ENCODE results near the gene FAM53B.
A peak's percentile ranks its signal among the peaks of the same experiment; 100 is the strongest.

Gene FAM53B

DNA sequence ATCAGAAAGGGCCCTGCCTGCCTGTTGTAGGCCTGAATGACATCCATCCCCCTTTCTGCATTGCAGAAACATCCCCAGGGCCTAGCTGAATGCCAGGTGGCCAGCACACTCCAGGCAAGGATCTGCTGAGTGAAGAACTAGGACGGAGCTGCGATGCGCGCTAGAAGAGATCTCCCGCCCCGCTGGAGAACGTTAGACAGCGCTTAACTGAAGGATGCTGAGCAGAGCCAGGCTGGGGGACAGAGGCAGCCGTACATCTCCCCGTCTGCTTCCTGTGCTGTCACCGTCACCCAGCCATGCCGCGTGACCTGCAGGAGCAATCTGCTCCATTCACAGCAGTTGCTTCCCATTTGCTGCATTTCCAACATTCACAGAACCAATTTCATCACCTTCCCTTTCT lies 73.3 kb downstream of the FAM53B start:
- Histone ChIP-seq H3K27ac (peak overlapping the region; percentile 92), H3K4me1 (ENCODE audit: control insufficient read depth in 1 of 2, insufficient read depth in 1 of 2, low read depth in 1 of 2, low read length in 1 of 2) (peaks cover 60 to 62% of the 10 kb centered on the region in 2 experiments)

DNA sequence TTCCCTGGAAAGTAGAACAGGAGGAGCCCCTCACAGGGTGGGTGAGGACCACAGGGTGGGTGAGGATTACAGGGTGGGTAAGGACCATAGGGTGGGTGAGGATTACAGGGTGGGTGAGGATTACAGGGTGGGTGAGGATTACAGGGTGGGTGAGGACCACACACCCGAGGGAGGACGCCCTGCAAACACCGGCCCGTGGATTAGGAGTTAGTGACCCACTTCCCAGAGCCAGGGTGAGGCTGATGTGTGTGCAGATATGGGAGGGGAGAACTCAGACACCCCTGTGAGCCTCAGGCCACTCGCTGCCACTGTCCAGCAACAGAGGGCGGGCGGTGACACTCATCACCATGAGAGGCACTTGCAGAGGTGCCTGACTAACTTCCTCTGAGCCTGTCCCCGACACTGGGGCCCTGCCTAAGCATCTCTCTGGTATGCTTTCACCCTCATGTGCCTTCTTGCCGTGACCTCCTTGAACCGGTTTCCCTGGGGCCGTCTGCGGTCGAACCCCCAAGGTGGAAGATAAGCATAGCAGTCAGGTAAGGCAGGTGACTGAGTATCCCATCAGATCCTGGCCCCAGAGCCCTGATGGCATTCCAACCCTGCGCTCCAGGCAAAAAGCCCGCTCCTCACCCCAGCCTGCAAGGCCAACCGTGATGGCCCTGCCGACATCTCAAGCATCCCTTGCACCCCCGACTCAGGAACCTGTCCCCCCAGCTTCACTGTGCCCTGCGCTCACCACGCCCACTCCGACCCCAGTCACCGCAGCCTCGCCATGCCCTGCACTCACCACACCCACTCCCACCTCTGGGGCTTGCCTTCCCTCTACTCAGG lies 74.1 kb downstream of the FAM53B start:
- TF ChIP-seq, protein P1, sequence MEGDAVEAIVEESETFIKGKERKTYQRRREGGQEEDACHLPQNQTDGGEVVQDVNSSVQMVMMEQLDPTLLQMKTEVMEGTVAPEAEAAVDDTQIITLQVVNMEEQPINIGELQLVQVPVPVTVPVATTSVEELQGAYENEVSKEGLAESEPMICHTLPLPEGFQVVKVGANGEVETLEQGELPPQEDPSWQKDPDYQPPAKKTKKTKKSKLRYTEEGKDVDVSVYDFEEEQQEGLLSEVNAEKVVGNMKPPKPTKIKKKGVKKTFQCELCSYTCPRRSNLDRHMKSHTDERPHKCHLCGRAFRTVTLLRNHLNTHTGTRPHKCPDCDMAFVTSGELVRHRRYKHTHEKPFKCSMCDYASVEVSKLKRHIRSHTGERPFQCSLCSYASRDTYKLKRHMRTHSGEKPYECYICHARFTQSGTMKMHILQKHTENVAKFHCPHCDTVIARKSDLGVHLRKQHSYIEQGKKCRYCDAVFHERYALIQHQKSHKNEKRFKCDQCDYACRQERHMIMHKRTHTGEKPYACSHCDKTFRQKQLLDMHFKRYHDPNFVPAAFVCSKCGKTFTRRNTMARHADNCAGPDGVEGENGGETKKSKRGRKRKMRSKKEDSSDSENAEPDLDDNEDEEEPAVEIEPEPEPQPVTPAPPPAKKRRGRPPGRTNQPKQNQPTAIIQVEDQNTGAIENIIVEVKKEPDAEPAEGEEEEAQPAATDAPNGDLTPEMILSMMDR (IDR thresholded peaks at IDR 0.05), result no peak
- peaks cover 8% of the 10 kb centered on the region for H3K36me3 ChIP-seq
- H3K4me1 ChIP-seq (ENCODE audit: control insufficient read depth in 1 of 2, insufficient read depth in 1 of 2, low read depth in 1 of 2, low read length in 1 of 2), result peaks cover 52 to 53% of the 10 kb centered on the region in 2 experiments
- H3K4me3 ChIP-seq (ENCODE audit: low read depth in 1 of 2, low read length in 1 of 2), result peak overlapping the region in 1 of 2 experiments; percentile 52
- H3K9me3 ChIP-seq, result no peaks in the 10 kb centered on the region
- H3K27me3 ChIP-seq, result no peaks in the 10 kb centered on the region
- H3K27ac ChIP-seq, result peak overlapping the region; percentile 92

More for the DNA sequence above, 73.3 kb downstream of the FAM53B start:
- Histone ChIP-seq H3K27me3 (no peaks in the 10 kb centered on the region), H3K36me3 (peaks cover 8% of the 10 kb centered on the region), H3K4me3 (ENCODE audit: low read depth in 1 of 2, low read length in 1 of 2) (peak overlapping the region; percentile 31 to 52), H3K9me3 (no peaks in the 10 kb centered on the region)
- TF ChIP-seq, protein P1 (IDR thresholded peaks at IDR 0.05), result no peak

DNA sequence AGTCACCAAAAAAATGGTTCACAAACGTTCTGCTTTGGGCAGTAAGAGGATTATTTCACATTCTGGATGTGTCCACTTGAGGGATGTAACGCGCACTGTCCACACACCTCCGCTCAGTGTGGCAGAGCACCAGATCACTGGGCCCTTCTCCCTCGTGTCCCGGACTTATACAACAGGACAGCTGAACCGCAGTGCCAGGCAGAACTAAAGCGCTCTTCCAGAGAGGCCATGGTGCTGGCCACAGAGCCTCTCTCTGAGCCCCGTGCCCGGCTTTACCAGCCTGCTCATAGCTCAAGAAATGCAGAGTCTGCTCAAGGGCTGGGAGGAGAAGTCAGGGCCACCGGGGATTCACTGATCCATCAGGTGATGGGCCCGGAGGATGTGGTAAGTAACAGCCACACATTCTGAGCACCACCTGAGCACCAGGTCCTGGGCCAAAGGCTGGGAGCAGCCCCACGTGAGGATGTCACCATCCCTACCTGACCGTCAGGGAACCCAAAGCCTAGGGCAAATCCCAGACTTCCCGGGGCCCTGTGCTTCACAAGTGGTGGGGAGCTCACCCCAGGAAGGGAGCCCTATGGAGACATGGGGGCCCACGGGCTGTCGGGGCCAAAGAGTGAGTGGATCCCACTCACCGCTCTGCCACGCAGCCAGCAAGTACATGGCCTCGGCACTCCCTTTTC lies 74.9 kb downstream of the FAM53B start:
- Histone ChIP-seq H3K4me1 (ENCODE audit: control insufficient read depth in 1 of 2, insufficient read depth in 1 of 2, low read depth in 1 of 2, low read length in 1 of 2) (peaks cover 44 to 46% of the 10 kb centered on the region in 2 experiments), H3K36me3 (peaks cover 8% of the 10 kb centered on the region), H3K27ac (peak overlapping the region; percentile 92), H3K9me3 (no peaks in the 10 kb centered on the region), H3K4me3 (ENCODE audit: low read depth in 1 of 2, low read length in 1 of 2) (no peak overlapping the region), H3K27me3 (no peaks in the 10 kb centered on the region)
- TF ChIP-seq, protein P1 (IDR thresholded peaks at IDR 0.05), result no peak

DNA sequence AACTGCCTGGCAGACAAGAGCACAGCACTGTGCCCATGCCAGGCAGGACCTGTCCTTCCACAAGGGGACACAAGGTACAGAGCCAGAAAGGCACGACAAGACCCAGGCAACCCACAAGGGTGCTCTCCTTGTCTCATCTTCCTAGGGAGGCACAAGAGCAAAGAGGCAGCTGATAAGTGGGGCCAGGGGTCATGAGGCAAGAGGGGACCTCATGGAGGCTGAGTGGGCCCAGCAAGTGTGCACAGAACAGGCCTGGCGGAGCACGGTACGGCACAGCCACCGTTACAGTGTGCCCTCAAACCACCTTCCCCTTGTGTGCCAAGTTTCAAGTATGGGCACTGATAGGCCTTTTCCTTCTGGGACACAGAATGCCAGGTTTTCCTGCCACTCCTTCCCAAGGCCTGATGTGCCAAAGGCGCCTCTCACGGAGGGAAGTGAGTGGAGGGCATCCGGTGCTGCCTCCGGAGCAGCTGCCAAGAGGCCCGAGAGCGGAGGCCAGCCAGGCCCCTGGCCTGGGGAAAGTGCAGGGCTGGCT lies 75.6 kb downstream of the FAM53B start:
- Histone ChIP-seq H3K36me3 (peaks cover 8% of the 10 kb centered on the region), H3K4me3 (ENCODE audit: low read depth in 1 of 2, low read length in 1 of 2) (no peak overlapping the region), H3K27ac (peak overlapping the region; percentile 3), H3K4me1 (ENCODE audit: control insufficient read depth in 1 of 2, insufficient read depth in 1 of 2, low read depth in 1 of 2, low read length in 1 of 2) (peaks cover 37 to 39% of the 10 kb centered on the region in 2 experiments), H3K9me3 (no peaks in the 10 kb centered on the region), H3K27me3 (no peaks in the 10 kb centered on the region)
- TF ChIP-seq, protein P1 (IDR thresholded peaks at IDR 0.05), result no peak

DNA sequence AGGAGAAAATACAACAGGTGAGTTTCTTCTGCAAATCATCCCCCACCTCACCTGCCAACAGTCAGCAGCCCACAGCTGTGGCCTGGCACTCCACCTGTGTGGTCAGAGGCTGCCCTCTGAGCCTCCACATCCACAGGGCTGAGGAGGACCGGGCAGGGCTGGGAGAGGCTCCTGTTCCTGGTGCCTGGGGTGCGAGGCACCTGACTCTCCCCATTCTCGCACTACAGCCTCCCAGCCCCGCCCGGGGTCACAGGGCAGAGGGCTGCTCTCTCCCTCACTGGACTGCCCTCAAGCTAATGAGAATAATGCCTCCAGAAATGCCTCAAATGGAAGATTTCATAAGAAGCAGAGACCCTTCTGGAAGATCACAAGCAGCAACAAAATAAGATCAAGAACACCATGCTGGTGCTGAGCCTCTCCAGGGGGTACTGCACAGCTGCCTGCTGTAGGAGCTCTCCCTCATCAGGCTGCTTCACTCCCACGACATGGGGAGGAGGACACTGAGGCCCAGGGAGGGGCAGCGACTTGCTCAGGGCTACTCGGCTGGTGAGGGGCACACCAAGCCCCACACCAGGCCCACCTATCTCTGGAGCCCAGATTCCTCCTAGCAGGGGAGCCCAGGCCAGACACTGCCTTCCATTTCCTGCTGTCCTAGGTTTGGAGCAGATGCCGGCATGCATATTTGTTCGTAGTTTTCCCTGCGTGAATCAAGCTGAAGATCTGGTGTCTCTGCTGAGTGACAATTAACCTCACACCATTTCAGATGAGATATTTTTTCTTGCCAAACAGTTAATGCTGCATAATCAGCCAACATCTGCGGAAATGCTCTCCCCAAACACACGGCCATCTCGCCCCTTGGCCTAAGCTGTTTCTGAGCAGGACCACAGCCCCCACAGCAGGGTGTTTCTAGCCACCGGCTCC lies 76.5 kb downstream of the FAM53B start:
- H3K9me3 ChIP-seq, result no peaks in the 10 kb centered on the region
- H3K36me3 ChIP-seq, result peaks cover 13% of the 10 kb centered on the region
- peak overlapping the region; percentile 47 for H3K27ac ChIP-seq
- H3K4me1 ChIP-seq (ENCODE audit: control insufficient read depth in 1 of 2, insufficient read depth in 1 of 2, low read depth in 1 of 2, low read length in 1 of 2), result peaks cover 30 to 33% of the 10 kb centered on the region in 2 experiments
- TF ChIP-seq, protein P1 (IDR thresholded peaks at IDR 0.05), result no peak
- H3K27me3 ChIP-seq, result no peaks in the 10 kb centered on the region
- H3K4me3 ChIP-seq (ENCODE audit: low read depth in 1 of 2, low read length in 1 of 2), result no peak overlapping the region
